Body of pancreas (tissue), 4 donors: ENCODE data around the gene ZNF771.

ENCODE experiments used
- POLR2A ChIP-seq, 3 donors: fragments of 450-650 bp; IDR thresholded peaks; one replicate each; pipeline ENCODE4 v1.6.1; 2016; ENCODE audit warnings: antibody characterized with exemption in 3 of 3, mild to moderate bottlenecking in 2 of 3
- TF ChIP-seq, protein P1 (sequence below), 7 experiments: fragments of 450-650 bp in 4 of 7; fragments of 200-600 bp in 3 of 7; sonication (generic) in 3 of 7; IDR thresholded peaks; one replicate each; pipeline ENCODE4 v1.5.1; 2016 to 2019; ENCODE audit warnings: antibody characterized with exemption in 7 of 7

DNA sequence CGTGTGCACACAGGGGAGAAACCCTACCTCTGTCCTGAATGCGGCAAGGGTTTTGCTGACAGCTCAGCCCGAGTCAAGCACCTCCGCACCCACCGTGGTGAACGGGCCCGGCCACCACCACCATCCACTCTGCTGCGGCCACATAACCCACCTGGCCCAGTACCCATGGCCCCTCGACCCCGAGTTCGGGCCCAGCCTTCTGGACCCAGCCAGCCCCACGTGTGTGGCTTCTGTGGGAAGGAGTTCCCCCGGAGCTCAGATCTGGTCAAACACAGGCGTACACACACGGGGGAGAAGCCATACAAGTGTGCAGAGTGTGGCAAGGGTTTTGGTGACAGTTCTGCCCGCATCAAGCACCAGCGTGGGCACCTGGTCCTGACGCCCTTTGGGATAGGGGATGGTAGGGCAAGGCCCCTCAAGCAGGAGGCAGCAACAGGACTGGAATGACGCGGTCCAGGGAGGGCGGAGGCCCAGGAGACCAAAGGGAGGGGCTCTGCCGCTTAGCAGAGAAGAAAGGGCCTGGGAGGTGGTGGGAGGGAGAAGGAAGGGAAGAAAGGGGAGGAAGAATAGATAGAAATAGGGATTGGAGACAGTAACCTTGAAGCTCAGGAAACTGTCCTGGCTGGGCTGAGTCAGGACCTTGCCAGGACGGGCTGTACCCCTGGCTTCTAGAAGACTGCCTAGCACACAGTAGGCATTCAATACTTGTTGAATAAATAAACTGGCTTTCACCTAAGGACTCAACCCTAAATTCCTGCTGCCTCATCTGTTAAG lies 8.6 kb upstream of the ZNF771 start:
- TF ChIP-seq, protein P1, sequence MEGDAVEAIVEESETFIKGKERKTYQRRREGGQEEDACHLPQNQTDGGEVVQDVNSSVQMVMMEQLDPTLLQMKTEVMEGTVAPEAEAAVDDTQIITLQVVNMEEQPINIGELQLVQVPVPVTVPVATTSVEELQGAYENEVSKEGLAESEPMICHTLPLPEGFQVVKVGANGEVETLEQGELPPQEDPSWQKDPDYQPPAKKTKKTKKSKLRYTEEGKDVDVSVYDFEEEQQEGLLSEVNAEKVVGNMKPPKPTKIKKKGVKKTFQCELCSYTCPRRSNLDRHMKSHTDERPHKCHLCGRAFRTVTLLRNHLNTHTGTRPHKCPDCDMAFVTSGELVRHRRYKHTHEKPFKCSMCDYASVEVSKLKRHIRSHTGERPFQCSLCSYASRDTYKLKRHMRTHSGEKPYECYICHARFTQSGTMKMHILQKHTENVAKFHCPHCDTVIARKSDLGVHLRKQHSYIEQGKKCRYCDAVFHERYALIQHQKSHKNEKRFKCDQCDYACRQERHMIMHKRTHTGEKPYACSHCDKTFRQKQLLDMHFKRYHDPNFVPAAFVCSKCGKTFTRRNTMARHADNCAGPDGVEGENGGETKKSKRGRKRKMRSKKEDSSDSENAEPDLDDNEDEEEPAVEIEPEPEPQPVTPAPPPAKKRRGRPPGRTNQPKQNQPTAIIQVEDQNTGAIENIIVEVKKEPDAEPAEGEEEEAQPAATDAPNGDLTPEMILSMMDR (IDR thresholded peaks at IDR 0.05): no peak
- TF ChIP-seq POLR2A (IDR thresholded peaks at IDR 0.05): no peak
